Stimulated activated naive B cell treated with anti-CD40 and anti-IgM and Interleukin-4, amounts not matched to agents 10 μg/mL and 1 μg/mL and 100 μg/mL, for 72 hours (primary cell): ENCODE data around the gene PFKL.
A peak's percentile ranks its signal among the peaks of the same experiment; 100 is the strongest.
"Not testable (repeated sequence)": the region's sequence is repeated elsewhere in the genome, so short reads cannot be mapped to it uniquely, and the experiment has no call there.

ENCODE experiments used
- ATAC-seq, 2 donors: fragments of 150-1000 bp; cut with Tn5 transposase; replicated peaks; 2 replicates each; pipeline ENCODE4 v1.10.0; 2021; ENCODE audit warnings: moderate library complexity in 1 of 2
- DNase-seq: peaks from one replicate; pipeline ENCODE4 v3.0.0; 2021
- H3K27ac Mint-ChIP-seq: one replicate; pipeline ENCODE4 v1.8.0; 2022; ENCODE audit warnings: mild to moderate bottlenecking, mixed read lengths
- H3K27me3 Mint-ChIP-seq, 2 donors: one replicate each; pipeline ENCODE4 v1.8.0; 2022; ENCODE audit warnings: mixed read lengths in 2 of 2
- H3K36me3 Mint-ChIP-seq, 2 donors: one replicate each; pipeline ENCODE4 v1.8.0; 2022; ENCODE audit warnings: mixed read lengths in 2 of 2, mild to moderate bottlenecking in 1 of 2
- H3K4me1 Mint-ChIP-seq, 2 donors: one replicate each; pipeline ENCODE4 v1.8.0; 2022; ENCODE audit warnings: mixed read lengths in 2 of 2, mild to moderate bottlenecking in 1 of 2
- H3K4me3 Mint-ChIP-seq, 2 donors: one replicate each; pipeline ENCODE4 v1.8.0; 2022; ENCODE audit warnings: mild to moderate bottlenecking in 2 of 2, mixed read lengths in 2 of 2, moderate library complexity in 1 of 2
- H3K9me3 Mint-ChIP-seq, 2 donors: one replicate each; pipeline ENCODE4 v1.8.0; 2022; ENCODE audit warnings: mixed read lengths in 2 of 2, mild to moderate bottlenecking in 1 of 2

Gene PFKL

DNA sequence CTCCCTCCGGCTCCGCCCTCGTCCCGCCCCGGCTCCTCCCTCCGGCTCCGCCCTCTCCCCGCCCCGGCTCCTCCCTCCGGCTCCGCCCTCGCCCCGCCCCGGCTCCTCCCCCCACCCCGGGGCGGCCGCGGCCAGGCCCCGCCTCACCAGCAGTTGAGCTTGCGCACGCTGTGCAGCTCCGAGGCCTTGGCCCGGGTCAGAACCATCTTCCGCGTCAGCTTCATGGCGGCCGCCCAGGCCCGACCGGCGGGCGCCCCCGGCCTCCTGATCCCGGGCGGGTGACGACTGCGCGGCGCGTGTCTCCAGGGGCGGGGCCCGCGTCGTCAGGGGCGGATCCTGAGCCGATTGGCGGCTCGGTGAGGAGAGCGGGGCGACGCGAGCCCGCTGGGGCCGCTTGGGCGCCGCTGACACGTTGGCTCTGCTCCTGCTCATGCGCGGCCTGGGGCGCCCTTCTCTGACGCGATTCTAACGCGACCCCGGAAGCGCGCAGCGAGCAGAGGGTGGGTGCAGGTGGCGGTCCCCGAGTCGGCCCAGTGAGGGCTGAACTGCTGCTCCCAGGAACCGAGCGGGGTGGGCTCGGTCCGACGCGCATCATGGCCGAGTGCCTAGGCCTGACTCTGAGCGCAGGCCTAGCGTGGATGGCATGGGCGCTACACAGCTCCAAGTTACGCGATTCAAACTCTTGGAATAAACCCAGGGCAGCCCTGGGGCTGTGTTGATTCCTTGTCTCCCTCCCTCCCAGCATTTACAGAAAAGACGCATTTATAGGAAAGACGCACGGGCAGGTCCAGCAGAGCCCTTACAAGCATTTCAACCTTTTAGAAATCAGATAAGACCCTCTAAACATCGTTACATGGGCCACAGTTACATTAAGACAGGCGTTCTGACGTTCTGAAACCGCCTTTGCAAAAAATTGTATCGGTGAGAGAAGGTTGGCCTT is 39.4 kb downstream of the PFKL start, which contains the start of gene CFAP410:
Gene CFAP410 (minus strand): TSS at position 420 of the 940 bp plus-strand sequence. CDS start 196 bp downstream, at position 224.
- Mint-ChIP-seq H3K4me3 (peak within 1 kb of the TSS; percentile 97 to 98), H3K9me3 (no peaks in the 10 kb centered on the region), H3K27ac (peak within 1 kb of the TSS; percentile 100), H3K27me3 (peaks cover 0 to under 1% of the 10 kb centered on the region in 2 donors), H3K4me1 (peaks cover 16 to 34% of the 10 kb centered on the region in 2 donors), H3K36me3 (peaks cover 14 to 18% of the 10 kb centered on the region in 2 donors)
- ATAC-seq (peak; percentile 93 to 95), DNase-seq (peak; percentile 95)

DNA sequence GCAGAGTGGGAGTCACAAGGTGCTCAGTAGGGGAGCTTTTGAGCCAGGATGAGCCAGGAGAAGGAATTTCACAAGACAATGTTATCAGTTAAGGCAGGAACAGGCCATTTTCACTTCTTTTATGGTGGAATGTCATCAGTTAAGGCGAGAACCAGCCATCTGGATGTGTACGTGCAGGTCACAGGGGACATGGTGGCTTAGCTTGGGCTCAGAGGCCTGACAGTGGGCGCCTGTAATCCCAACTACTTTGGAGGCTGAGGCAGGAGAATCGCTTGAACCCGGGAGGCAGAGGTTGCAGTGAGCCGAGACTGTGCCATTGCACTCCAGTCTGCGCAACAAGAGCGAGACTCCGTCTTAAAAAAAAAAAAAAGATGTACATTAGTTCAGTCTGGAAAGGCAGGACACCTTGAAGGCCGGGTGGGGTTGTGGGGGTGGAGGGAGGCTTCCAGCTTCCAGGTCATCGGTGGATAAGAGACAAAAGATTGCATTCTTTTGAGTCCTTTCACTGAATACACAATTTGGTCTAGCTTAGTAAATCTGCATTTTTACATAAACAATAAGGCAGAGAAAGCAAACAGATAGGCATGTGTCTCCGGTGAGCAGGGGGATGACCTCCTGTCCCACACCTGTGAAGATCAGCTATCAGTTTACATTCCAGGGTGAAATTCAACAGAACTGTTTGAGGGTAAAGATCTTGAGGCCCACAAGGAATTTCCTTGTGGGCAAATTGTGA is 42.0 kb downstream of the PFKL start:
- Mint-ChIP-seq H3K27me3 (peaks cover 4 to 19% of the 10 kb centered on the region in 2 donors), H3K4me1 (peaks cover 20 to 34% of the 10 kb centered on the region in 2 donors)
- H3K9me3 Mint-ChIP-seq, H3K4me3 Mint-ChIP-seq, ATAC-seq, DNase-seq, H3K36me3 Mint-ChIP-seq, H3K27ac Mint-ChIP-seq: not testable (repeated sequence)

DNA sequence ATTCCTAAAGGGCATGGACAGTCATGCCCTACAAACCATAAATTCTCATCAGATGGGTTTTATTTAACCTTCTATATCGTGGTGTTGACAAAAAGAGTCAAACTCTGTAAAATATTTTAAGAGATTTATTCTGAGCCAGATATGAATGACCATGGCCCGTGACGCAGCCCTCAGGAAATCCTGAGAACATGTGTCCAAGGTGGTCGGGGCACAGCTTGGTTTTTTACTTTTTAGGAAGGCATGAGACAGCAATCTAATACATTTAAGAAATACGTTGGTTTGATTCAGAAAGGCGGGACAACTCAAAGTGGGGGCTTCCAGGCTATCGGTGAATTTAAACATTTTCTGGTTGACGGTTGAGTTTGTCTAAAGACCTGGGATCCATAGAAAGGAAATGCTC is 43.1 kb downstream of the PFKL start:
- ATAC-seq, DNase-seq, H3K4me3 Mint-ChIP-seq, H3K36me3 Mint-ChIP-seq, H3K9me3 Mint-ChIP-seq: not testable (repeated sequence)
- H3K27ac Mint-ChIP-seq, result peak overlapping the region; percentile 31
- peaks cover 4 to 19% of the 10 kb centered on the region in 2 donors for H3K27me3 Mint-ChIP-seq
- H3K4me1 Mint-ChIP-seq, result peaks cover 20 to 23% of the 10 kb centered on the region in 2 donors

DNA sequence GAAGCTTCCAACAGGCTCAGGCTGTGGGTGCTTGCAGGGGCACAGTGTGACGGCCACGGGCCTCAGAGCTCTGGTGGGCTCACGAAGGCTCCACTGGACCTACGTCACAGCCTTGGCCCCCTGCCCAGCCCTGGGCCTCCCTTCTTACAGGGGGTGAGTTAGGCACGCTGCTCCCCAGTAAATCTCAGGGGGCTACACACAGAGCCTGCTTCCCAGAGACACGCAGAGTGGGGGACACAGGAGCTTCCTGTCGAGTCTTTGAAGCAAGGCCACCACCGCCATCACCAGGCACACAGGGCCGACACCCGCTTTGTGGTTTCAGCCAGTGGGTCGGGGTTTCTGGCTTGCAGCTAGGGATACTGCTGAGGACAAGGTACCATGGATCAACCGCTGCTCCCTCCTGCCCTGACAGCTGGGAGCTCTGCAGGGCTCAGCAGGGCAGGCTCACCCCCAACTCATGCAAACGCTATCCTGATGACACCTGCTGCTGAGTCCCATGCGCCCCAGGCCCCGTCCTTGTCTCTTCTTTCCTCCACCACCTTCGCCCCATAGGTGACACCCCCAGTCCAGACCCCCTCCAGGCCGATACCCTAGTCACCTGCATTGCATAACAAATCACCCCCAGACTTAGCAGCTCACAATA is 44.8 kb downstream of the PFKL start:
- no peak overlapping the region for H3K4me3 Mint-ChIP-seq
- H3K36me3 Mint-ChIP-seq, result no peaks in the 10 kb centered on the region
- peaks cover 17 to 36% of the 10 kb centered on the region in 2 donors for H3K27me3 Mint-ChIP-seq
- no peak overlapping the region for H3K27ac Mint-ChIP-seq
- peaks cover 14 to 15% of the 10 kb centered on the region in 2 donors for H3K4me1 Mint-ChIP-seq
- no peaks in the 10 kb centered on the region for H3K9me3 Mint-ChIP-seq
- no peak for DNase-seq
- no peak for ATAC-seq

DNA sequence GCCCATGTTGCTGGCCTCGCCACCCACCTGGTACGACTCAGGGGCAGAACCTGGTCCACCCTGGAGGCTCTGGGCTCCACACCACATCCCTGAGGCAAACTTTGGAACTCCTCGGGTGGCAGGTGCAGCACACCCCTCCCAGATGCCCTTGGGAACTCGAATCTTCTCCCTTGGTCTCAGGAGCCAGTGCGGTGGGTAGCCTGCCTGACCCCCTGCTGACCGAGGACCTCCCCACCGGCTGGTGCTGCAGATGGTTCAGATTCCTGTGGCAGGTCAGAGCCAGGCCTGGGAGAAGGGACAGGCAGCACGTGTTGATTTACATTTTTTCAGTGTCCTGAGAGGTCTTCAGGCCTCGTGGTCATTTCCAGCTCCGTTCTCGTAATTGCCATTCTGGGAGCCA is 45.6 kb downstream of the PFKL start:
- ATAC-seq, result no peak
- H3K27me3 Mint-ChIP-seq, result peaks cover 18 to 38% of the 10 kb centered on the region in 2 donors

DNA sequence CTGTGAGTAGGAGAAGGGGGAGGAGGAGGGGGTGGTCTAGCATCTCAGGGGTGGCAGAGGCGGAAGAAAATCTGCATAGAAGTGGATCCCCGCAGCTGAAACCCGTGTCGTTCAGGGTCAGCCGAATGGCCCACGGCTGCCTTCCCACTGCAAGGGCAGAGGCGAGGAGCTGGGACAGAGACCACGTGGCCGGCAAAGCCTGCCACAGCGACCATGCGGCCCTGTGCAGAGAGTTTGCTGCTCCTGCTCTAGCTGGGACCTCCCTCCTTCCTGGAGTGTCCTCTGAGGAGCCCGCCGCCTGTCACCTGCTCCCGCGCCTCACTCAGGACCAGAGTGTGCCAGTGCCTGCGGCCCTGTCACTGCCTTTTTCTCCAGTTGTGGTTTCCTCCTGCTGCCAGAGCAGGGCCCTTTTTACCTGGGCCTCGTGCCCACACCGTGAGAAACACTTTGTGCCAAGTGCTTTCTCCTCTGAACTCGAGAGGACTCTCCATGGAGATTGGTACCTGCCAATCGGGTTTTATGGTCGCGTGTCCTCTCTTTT is 48.1 kb downstream of the PFKL start:
- no peaks in the 10 kb centered on the region for H3K36me3 Mint-ChIP-seq
- ATAC-seq (no peak), DNase-seq (no peak)
- H3K4me1 Mint-ChIP-seq, result peaks cover 8 to 10% of the 10 kb centered on the region in 2 donors
- H3K27me3 Mint-ChIP-seq, result peaks cover 23 to 46% of the 10 kb centered on the region in 2 donors
- no peak overlapping the region for H3K4me3 Mint-ChIP-seq
- H3K9me3 Mint-ChIP-seq, result no peaks in the 10 kb centered on the region
- H3K27ac Mint-ChIP-seq, result no peak overlapping the region

More for the DNA sequence above, 45.6 kb downstream of the PFKL start:
- Mint-ChIP-seq H3K27ac (no peak overlapping the region), H3K4me1 (peaks cover 7 to 13% of the 10 kb centered on the region in 2 donors), H3K36me3 (no peaks in the 10 kb centered on the region), H3K4me3 (no peak overlapping the region), H3K9me3 (no peaks in the 10 kb centered on the region)
- DNase-seq, result no peak

DNA sequence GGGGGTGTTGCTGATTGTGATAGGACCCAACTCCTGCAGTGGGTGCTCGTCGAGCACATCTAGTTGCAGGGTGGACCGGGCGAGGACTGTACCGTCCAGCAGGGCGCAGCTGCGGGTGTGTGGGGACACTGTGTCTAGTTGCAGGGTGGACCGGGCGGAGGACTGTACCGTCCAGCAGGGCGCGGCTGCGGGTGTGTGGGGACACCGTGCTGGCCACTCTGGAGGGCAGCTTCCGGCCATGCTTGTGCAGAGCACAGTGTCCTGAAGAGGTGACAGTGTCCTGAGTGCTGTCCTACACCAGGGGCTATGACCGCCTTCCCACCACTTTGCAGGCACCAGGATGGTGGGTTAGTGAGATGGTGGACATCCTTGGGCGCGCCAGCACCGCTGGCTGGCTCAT is 49.0 kb downstream of the PFKL start:
- H3K4me3 Mint-ChIP-seq, result peak overlapping the region; percentile 25 to 64
- no peak overlapping the region for H3K27ac Mint-ChIP-seq

DNA sequence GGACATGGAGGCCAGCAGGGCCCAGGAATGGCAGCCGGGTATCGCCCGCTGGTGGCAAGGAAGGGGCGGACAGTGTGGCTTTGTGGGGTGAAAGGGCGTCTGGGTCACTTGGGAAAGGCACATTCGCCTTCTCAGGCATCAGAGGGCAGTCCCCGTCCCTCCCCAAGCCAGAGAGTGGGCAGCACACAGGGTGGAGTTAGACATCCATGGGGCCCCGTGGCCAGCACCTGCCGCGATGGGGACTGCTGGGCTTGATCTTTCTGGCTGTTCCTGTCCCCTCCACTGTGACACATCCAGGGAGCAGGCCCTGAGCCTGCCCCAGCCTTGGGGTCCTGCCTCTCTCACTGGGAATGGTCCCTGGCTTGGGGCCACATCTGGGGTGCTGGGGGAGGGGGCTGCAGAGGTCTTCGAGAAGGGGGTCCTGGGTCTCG is 49.6 kb downstream of the PFKL start:
- H3K27ac Mint-ChIP-seq, result peak overlapping the region; percentile 76
- ATAC-seq, result no peak

More for the DNA sequence above, 49.0 kb downstream of the PFKL start:
- Mint-ChIP-seq H3K27me3 (peaks cover 23 to 46% of the 10 kb centered on the region in 2 donors), H3K9me3 (no peaks in the 10 kb centered on the region), H3K36me3 (no peaks in the 10 kb centered on the region), H3K4me1 (peaks cover 16 to 19% of the 10 kb centered on the region in 2 donors)
- ATAC-seq, result no peak
- DNase-seq, result no peak

DNA sequence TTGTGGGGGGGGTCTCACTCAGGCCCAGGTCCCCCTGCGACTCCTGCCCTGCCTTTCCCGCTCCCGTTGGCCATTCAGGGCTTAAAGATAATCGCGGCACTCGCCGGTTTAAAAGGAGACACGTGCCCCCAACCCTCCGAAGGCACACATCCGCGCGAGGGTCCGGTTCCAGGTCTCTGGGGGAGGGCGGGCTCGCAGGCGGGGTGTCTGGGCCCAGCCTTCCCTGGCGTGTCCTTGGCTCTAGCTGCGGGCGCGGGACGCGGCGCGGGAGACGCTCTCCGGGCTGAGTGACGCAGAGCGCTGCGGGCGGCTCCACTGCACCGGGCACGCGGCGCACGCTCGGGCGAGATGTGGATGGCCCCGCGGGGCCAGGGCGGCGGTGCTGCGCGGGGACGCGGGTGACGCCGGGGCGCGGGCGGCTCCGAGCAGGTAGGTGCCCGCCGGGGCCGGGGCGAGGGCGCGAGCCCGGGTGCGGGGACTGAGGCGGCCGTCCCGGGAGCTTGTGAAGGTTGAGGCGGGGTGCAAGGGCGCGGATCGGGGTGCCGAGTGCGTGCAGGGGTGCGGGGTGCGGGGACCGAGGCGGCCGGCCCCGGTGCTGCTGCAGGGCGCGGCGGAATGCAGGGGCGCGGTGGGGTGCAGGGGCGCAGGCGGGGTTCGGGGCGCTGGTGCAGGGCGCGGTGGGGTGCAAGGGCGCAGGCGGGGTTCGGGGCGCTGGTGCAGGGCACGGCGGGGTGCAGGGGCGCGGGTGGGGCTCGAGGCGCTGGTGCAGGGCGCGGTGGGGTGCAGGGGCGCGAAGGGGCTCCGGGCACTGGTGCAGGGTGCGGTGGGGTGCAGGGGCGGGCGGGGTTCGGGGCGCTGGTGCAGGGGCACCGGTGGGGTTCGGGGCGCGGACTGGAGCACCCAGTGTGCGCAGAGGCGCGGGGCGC is 50.3 kb downstream of the PFKL start:
- H3K27ac Mint-ChIP-seq, result peak overlapping the region; percentile 25
- peaks cover 0 to under 1% of the 10 kb centered on the region in 2 donors for H3K36me3 Mint-ChIP-seq
- ATAC-seq (peak in 1 of 2 donors; percentile 15), DNase-seq (no peak)
- no peaks in the 10 kb centered on the region for H3K9me3 Mint-ChIP-seq
- H3K27me3 Mint-ChIP-seq, result peaks cover 20 to 37% of the 10 kb centered on the region in 2 donors
- peaks cover 24 to 31% of the 10 kb centered on the region in 2 donors for H3K4me1 Mint-ChIP-seq
- peak overlapping the region; percentile 19 to 32 for H3K4me3 Mint-ChIP-seq

More for the DNA sequence above, 49.6 kb downstream of the PFKL start:
- Mint-ChIP-seq H3K4me1 (peaks cover 21 to 24% of the 10 kb centered on the region in 2 donors), H3K27me3 (peaks cover 23 to 43% of the 10 kb centered on the region in 2 donors), H3K36me3 (no peaks in the 10 kb centered on the region), H3K4me3 (peak overlapping the region in 1 of 2 donors; percentile 64), H3K9me3 (no peaks in the 10 kb centered on the region)
- no peak for DNase-seq

DNA sequence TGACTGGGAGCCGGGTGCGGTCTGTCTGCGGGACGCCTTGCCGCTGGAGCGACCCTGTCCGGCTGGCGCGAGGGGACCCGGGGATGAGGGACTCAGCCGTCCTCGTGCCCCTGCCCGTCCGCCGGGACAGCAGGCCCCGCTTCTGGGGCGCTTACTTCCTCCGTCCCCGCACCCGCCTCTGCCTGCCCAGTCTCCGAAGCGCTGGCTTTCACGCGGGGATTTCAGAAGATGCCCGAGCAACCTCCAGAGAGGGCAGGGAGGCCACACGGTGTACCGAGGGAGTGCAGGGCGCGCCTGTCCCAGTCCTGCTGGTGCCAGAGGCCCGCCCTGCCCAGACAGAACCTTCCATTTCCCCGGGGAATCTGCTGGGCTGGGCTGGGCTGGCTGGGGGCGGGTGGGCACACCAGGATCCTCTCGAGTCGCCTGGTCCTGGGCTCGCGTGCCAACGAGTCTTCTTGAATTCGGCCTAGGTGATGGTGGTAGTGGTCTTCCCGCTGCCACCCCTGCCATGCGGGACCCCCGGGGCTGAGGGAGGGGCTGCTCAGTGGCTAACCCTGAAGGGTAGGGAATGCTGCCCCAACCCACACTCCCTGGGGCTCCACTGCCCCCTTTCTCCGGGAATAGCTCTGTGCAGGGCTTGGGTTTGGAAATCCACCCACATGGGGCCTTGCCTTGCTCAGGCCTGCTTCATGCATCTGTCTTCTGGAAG is 51.1 kb downstream of the PFKL start:
- Mint-ChIP-seq H3K4me3 (no peak overlapping the region), H3K27me3 (peaks cover 19 to 31% of the 10 kb centered on the region in 2 donors), H3K36me3 (peaks cover 0 to 3% of the 10 kb centered on the region in 2 donors), H3K4me1 (peaks cover 29 to 38% of the 10 kb centered on the region in 2 donors), H3K27ac (no peak overlapping the region), H3K9me3 (peaks cover 0 to 4% of the 10 kb centered on the region in 2 donors)
- DNase-seq (no peak), ATAC-seq (no peak)

DNA sequence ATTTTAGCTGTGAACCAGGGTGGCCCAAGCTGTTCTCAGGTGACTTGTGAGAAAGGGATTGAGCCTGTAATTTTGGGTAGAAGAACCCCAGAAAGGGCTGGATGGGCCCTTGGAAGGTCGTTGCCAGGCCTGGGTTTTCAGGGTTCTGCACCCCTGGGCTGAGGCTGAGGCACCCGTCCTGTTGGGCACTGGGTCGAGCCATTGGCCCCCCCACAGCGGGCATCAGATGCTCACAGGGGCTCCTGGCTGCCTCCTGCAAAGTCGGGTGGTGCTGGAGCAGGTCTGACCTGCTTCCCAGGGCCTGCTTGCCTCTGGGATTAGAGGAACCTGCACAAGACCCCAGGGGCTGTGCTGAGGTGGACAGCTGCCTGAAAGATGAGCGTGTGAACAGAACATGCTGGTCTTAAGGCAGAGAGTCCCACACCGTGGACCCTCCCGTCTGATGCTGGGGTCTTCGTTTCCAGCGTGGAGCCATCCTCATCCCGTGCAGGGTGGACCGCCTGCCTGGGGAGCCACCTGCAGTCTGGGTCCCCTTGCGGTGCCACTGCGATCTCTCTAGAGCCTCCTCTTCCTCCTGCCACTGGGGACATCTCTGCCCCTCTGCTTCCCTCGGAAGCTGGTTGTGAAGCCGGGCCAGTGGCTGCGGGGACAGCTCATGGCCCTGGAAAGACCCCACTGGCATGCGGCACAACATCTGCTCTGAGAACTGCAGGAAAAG is 51.8 kb downstream of the PFKL start:
- Mint-ChIP-seq H3K9me3 (peaks cover 0 to 4% of the 10 kb centered on the region in 2 donors), H3K27ac (no peak overlapping the region), H3K4me1 (peaks cover 36 to 46% of the 10 kb centered on the region in 2 donors), H3K27me3 (peaks cover 19 to 27% of the 10 kb centered on the region in 2 donors), H3K36me3 (peaks cover 0 to 3% of the 10 kb centered on the region in 2 donors), H3K4me3 (peak overlapping the region in 1 of 2 donors; percentile 22)
- ATAC-seq (no peak), DNase-seq (no peak)
